GM10847 (cell line): ENCODE results near the gene NSMCE1.

Experiments used
- POLR2A ChIP-seq: IDR thresholded peaks from 2 replicates; pipeline ENCODE4 v1.6.1; 2011; ENCODE audit not compliant: insufficient read length; ENCODE audit errors: extremely low read depth

Gene NSMCE1

GRCh38 chr16:27220120-27220519 lies 48.5 kb downstream of the NSMCE1 start:
- no peak for TF ChIP-seq POLR2A

DNA sequence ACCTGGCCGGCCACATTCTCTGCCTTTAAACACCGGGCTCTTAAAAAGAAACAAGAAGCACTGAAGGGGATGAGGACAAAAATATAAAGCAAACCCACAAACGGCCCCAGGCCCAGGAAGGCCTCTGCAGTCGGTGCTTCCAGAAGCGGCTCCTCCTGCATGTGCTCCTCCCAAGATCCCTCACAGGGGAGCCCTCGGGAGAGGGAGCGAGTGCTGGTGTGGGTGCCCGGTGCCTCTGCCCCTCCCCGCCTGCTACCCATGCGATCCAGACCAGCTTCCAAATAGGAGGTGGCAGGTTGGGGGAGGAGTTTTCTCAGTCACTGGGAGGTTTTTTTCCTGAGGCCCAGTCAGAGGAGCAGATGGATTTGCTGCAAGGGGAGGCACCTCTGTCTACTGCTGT lies 49.4 kb downstream of the NSMCE1 start:
- TF ChIP-seq POLR2A: no peak

- no peak for TF ChIP-seq POLR2A
These were observed 49.8 kb downstream of the NSMCE1 start for GRCh38 chr16:27218756-27219155.

DNA sequence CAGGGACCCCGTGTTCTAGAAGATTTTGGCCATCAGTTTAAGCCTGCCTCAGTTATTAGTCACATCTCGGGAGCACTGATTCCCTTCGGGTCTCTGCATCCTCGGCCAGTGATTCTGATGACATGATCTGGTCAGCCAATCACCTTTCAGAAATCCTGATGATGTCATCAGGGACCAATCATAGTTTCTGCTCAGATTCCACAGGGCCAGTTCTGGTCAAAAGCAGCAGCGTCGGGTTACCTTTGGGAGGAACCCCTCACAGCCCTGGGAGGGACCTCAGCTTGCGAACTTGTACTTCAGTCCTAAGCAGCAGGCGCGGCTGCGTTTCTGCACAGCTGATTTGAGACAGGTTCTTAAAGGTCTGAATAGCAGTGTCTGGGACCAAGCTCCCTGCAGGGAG lies 51.3 kb downstream of the NSMCE1 start:
- no peak for TF ChIP-seq POLR2A

GRCh38 chr16:27216297-27216885 lies 52.2 kb downstream of the NSMCE1 start:
- TF ChIP-seq POLR2A: no peak

DNA sequence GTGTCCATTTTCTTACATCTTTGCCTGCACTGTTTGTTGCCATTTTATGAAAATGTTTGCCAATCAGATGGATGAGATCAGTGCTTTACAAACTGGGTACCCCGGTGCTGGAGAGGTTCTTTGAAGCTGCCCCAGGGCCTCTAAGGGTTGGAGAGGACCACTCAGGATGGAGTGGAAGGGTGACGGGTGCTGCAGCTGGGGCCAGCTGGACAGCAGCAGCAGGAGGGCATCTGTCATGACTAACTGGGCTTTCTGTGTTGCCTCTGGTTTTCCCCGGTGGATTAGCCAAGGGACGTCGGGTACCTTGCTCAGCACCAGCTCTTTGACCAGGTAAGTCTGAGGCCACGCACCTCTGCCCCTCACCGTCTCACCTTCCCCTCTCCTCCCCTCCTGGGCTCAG lies 52.9 kb downstream of the NSMCE1 start:
- TF ChIP-seq POLR2A: no peak

DNA sequence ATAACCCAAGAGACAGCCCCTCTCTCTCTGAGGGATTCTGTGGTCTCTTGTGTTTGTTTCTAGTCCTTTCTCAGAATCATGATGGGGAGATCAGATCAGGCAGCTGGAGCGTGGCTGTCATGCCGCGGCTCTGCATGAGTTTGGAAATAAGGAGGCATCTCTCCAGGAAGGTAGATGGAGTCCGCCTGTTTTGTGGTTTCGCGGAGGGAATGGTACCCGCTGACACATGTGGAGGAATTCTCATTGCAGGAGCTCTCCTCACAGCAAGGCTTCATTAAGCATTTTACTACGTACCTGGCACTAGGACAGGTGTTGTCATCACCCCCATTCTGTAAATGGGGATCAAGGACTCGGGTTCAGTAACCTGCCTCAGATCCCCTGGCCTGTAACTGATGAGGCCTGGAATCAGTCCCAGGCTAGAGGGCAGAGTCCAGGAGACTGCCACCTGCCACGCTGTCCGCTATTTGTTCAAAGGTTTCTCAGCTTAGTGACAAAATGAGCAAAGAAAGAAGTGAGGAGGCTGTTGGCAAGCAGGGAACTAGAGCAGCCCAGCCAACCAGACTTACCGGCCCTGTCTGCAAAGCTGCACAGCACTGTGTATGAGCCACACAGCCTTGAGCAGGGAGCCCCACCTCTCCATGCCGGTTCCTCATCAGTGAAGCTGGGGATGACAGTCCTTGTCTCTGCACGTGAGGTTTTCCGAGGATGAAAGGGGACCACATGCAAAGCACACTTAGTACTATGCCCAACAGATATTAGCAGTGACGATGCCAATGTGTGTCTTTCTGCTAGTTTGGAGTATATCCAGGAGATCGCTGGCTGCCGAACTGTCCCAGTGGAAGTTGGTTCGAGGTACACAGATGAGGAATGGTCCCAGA lies 54.2 kb downstream of the NSMCE1 start:
- no peak for TF ChIP-seq POLR2A

- no peak for TF ChIP-seq POLR2A
These were observed 57.5 kb downstream of the NSMCE1 start for GRCh38 chr16:27211026-27211425.

- no peak for TF ChIP-seq POLR2A
These were observed 58.4 kb downstream of the NSMCE1 start for GRCh38 chr16:27210174-27210573.

GRCh38 chr16:27209591-27209990 lies 59.0 kb downstream of the NSMCE1 start:
- TF ChIP-seq POLR2A: no peak

- no peak for TF ChIP-seq POLR2A
These were observed 59.8 kb downstream of the NSMCE1 start for GRCh38 chr16:27208796-27209195.

- no peak for TF ChIP-seq POLR2A
These were observed 60.4 kb downstream of the NSMCE1 start for GRCh38 chr16:27208081-27208680.

GRCh38 chr16:27205423-27206065 lies 63.0 kb downstream of the NSMCE1 start:
- no peak for TF ChIP-seq POLR2A

- TF ChIP-seq POLR2A: no peak
These were observed 64.2 kb downstream of the NSMCE1 start for GRCh38 chr16:27204312-27204915.
